GM21737 (cell line): Measurements from ENCODE around the gene ARHGEF7.

Source experiments
- ATAC-seq: cut with Tn5 transposase; IDR thresholded peaks from one replicate; pipeline ENCODE4 v1.9.1; 2021; ENCODE audit warnings: mild to moderate bottlenecking, moderate library complexity; ENCODE audit not compliant: unreplicated experiment

The ARHGEF7 gene

DNA sequence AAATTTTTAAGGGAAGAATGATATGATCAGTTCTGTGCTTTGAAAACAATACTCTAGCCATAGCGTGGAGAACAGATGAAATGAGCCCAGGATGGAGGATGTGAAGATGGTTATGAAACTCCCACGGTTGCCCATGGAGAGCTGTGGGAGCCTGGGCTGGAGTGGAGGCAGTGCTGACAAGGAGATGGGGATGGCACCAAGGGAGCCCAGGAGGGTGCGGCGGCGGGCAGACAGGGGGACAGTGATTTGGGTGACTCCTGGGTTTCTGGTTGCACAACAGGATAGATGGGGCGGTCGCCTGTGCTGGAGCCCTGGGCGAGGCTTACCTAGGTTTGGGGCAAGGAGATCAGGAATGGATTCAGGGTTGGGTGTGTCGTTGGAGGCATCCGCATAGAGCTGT lies 15.9 kb downstream of the ARHGEF7 start:
- no peak for ATAC-seq

GRCh38 chr13:111131611-111132010 lies 16.5 kb downstream of the ARHGEF7 start:
- ATAC-seq: no peak

- no peak for ATAC-seq
Observed at GRCh38 chr13:111132948-111133347, 17.8 kb downstream of the ARHGEF7 start.

DNA sequence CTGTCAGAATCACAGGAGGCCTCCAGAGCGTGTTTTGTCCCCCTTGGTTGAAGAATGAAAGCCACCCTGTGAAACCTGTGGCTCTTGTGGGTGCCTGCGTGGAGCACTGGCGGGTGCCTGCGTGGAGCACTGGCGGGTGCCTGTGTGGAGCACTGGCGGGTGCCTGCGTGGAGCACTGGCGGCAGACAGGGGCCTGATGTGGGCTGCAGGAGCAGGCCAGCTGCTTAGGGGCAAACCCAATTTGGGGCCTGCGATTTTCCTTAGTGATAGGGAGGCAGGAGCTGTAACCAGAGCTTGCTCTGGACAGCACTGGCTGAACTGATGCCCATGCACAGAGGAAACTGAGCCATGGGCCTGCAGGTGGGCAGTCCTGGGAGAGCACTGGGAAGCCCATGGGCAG lies 24.3 kb downstream of the ARHGEF7 start:
- no peak for ATAC-seq

DNA sequence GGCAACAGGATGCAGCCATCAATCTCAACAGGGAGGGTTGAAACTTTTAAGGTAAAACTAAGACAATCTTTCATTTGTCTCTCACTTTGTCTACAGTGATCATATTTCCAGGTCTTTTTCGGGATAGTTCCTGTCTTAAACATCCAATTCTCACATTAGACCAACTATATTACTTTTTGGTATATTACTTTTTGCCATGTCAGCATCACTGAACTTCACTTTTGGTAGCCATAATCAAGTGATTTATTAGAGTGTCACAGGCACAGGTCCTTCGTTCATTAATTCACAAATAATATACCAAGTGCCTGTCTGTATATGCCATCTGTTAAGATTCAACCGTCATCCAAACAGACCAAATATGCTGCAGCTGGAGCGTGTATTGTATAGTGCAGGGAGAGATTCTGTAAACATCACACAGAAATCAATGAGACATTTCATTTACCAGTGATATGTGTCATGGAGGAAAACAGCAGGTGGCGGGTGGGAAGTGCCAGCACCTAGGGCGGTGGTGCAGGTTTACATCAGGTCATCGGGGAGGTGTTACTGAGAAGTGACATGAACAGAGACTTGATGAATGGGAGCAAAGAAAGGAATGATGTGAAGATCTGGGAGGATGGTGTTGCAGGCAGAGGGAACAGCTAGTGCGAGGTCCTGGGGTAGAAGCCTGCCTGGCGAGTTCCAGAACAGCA lies 24.9 kb downstream of the ARHGEF7 start:
- no peak for ATAC-seq

- no peak for ATAC-seq
Observed at GRCh38 chr13:111140562-111141105, 25.5 kb downstream of the ARHGEF7 start.

DNA sequence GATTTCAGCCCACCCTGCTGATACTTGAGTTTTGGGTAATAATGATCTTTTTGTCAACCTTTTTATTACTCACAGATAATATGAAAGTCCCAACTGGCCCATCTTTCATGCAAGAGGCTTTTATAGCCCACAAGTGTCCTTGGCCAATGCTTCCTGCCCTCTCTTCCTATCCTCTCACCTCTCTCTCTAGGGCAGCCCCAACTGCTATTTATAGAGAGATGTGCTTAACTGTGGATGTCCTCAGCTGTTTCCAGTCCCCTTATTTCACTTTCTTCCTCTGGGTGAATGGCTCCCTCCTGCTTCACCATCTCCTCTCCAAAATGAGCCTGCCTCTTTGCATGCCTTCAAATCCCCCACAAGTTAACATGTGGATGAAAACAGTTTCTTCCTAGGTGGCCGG lies 27.4 kb downstream of the ARHGEF7 start:
- ATAC-seq: no peak

DNA sequence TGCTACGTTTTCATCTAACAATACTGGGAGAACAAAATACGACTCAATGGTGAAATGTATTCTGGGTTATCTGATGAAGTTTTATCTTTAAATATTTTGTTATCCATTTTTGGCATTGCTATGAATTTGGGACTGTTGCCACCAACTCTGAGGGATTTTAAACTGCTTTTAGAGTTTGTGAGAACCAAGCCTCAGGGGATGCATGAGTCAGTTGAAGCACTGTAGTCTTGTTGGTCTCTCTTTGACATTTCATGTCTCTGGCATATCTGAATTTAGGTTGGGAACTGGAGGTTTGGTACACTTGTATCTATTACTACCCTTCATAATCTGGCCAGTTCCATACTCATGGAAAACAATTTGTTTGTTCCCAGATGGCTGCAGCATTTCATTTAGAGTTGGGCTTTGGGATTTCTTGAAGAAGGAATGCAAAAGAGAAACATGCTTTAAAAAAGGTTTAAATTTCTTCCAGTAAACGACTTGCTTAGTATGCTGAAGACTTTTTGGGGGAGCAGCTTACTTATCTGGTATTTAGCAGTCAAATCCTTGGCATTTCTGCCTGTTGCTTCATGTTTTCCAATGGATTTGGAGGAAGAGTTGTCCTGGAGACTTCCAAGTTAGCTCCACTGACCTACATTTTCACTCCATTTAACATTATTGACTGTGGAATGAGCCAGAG lies 28.9 kb downstream of the ARHGEF7 start:
- no peak for ATAC-seq

DNA sequence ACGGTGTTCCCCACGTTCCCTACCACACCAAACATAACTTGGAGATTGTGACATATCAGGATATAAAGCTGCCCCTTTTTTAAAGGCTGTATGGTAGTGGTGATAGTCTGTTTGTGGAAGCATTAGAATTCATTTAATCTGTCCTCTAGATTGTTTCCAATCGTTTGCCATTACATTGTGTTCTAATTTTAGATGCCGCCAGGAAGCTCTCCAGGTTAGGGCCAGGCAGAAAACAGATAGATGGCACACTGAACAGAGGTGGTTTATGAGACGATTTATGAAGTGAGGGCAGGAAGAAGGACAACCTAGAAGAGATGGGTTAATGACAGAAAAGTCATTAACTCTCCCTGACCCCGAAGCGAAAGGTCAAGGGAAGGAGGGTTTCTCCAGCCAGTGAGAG lies 30.0 kb downstream of the ARHGEF7 start:
- no peak for ATAC-seq

- ATAC-seq: no peak
Observed at GRCh38 chr13:111145506-111145905, 30.4 kb downstream of the ARHGEF7 start.

- ATAC-seq: no peak
Observed at GRCh38 chr13:111152844-111153243, 37.7 kb downstream of the ARHGEF7 start.

DNA sequence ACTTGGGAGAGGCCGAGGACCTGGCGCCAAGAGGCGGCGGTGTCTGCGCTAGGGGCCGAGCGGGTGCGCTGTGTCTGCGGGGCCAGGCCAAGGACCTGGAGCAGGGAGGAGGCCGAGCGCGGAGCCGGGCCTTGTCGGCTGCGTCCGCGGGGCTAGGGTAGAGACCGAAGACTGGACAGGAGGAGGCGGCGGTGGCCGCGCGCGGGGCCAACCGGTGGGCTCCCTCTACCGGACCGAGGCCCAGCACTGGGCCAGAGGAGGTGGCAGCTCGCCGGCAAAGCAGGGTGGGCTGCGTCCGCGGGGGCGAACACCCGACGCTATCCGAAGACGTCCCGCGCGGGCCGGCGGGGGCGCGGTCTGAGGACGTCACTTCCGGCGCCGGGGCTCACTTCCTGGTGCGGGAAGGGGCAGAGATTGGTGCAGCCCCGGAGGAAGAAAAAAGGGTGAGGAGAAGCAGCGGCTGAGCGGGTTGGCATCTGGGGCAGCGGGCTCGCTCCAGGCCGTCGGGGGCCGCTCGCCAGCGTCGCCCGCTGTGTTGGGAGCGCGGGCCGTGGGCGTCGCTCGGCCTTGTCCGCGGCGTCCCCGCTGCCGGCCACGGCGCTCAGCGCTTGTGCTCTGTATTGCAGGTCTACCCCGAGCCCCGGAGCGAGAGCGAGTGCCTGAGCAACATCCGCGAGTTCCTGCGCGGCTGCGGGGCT lies 38.3 kb downstream of the ARHGEF7 start:
- peak; percentile 88 for ATAC-seq

- peak; percentile 45 for ATAC-seq
Observed at GRCh38 chr13:111153977-111154332, 38.8 kb downstream of the ARHGEF7 start.

GRCh38 chr13:111156421-111156820 lies 41.3 kb downstream of the ARHGEF7 start:
- ATAC-seq: no peak

DNA sequence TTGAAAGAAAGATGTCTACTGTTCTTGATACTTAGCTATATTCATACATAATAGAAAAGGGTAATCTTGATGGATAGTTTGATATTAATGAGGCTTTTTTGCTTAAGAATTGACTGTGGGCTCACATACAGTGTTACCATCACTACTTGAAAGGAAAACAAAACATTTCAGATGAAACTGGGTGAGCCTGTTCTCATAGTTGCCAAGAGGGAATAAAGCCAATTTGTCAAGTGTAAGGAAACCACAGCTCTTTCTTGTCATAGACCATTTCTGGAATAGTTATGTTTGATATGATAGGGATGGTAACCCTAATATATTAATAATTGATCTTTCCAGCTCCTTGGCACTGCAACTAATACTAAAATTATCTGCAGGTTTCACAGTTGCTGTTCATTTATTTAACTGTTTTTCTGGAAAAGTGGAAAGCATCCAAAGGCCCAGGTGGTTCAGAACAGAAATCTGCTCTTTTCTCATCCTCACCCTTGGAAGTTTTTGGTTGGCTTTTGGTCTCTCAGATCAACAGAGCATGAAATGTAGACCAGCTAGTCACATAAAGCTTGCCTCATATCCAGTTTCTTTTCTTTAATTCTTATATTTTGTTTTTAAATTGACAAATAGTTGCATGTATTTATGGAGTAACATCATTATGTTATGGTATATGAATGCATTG lies 43.2 kb downstream of the ARHGEF7 start:
- ATAC-seq: no peak

GRCh38 chr13:111159362-111160320 lies 44.5 kb downstream of the ARHGEF7 start:
- ATAC-seq: no peak

DNA sequence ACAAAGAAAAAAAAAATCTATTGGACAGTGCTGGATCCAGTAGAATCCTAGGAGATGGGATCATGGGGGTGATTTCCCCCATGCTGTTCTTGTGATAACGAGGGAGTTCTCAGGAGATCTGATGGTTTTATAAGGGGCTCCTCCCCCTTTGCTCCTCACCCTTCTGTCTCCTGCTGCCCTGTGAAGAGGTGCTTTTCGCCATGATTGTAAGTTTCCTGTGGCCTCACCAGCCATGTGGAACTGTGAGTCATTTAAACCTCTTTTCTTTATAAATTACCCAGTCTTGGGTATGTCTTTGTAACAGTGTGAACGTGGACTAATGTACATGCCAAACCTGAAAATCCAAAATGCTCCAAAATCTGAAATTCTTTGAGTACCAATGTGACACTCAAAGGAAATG lies 45.5 kb downstream of the ARHGEF7 start:
- ATAC-seq: no peak

GRCh38 chr13:111161601-111162600 lies 46.8 kb downstream of the ARHGEF7 start:
- peak; percentile 40 for ATAC-seq
